ENCODE results near the gene CCDC88C. TPM values are rescaled to one million over a fixed set of nuclear protein-coding genes. Genes with fewer than 3 reads are reported as not detected.

The CCDC88C gene
- total and polyA plus RNA-seq, 11 donors, result 2.4 to 15.6 (median 4.8) TPM

DNA sequence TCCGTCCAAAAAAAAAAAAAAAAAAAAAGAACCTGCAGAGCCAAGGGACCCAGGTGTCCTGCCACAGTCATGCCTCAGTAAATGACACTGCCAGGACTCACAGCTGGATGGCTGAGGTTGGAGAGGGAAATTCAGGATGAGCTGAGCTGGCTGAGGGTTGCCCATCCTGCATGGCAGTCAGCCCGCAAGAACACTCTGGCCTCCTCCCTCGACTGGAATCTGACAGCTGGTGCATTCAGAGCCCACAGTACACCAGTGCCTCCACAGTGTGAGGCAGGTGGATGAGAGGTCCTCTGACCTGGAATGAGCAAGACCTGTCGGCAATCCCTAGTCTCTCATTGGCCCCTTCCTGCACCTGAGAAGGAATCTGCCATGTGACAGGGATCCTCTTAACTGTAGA, 98.7 kb downstream of the CCDC88C start:
- Histone ChIP-seq H3K4me1 (peaks cover 10 to 63% (median 41%) of the 10 kb centered on the region in 12 donors), H3K9me3 (no peaks in the 10 kb centered on the region), H3K27ac (peak overlapping the region in 1 of 12 donors; percentile 20), H3K27me3 (no peaks in the 10 kb centered on the region), H3K4me3 (no peak overlapping the region), H3K36me3 (peaks cover 0 to 43% (median 0%) of the 10 kb centered on the region in 9 donors)
- DNase-seq, result peak in 1 of 5 donors; percentile 18
- intact Hi-C loops (cut with DNase I), result no loop called here
- no peak for ATAC-seq
- TF ChIP-seq, protein P1, sequence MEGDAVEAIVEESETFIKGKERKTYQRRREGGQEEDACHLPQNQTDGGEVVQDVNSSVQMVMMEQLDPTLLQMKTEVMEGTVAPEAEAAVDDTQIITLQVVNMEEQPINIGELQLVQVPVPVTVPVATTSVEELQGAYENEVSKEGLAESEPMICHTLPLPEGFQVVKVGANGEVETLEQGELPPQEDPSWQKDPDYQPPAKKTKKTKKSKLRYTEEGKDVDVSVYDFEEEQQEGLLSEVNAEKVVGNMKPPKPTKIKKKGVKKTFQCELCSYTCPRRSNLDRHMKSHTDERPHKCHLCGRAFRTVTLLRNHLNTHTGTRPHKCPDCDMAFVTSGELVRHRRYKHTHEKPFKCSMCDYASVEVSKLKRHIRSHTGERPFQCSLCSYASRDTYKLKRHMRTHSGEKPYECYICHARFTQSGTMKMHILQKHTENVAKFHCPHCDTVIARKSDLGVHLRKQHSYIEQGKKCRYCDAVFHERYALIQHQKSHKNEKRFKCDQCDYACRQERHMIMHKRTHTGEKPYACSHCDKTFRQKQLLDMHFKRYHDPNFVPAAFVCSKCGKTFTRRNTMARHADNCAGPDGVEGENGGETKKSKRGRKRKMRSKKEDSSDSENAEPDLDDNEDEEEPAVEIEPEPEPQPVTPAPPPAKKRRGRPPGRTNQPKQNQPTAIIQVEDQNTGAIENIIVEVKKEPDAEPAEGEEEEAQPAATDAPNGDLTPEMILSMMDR (IDR thresholded peaks at IDR 0.05), result no peak
- TF ChIP-seq POLR2A (IDR thresholded peaks at IDR 0.05), result no peak
- WGBS, 4 donors, result 68 to 91% (median 71%) methylated on average over 3 to 4 of the region's 4 CpGs

DNA sequence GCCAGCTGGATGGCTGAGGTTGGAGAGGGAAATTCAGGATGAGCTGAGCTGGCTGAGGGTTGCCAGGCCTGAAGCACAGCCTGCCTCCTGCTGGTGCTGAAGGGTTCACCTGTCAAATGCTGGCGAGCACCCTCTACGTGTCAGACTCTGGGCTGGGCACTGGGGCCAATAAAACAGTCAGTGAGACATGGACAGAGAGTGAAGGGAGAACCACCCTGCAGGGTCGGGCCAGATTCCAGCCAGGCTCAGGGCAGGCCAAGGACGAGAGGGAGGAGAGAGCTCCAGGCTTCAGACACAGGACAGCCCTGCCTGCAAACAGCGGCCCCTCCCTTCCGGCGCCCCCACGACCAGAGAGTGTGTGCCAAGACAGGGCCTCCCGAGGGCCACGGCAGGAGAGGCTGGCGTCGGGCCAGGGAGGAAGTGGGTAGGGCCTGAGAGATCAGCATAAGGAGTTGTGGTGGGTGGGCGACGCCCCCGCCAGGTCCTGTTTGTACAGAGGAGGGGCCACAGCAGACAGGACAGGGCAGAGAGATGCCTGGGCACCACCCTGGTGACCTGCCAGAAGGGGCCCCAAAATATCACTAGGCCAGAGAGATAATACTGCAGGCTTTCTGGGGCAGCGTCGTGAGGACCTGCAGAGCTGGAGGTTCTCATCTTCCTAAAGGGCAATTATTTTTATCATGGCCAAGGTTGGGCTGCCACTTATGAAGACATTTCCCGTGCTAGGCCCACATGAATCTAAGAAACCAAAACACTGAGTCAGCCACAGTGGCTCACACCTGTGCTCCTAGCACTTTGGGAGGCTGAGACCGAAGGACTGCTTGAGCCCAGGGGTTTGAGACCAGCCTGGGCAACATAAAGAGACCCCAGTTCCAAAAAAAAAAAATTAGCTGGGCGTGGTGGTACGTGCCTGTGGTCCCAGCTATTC, 100.0 kb downstream of the CCDC88C start:
- peak; percentile 57 to 91 (median 88) for ATAC-seq
- peaks cover 0 to 55% (median 3%) of the 10 kb centered on the region in 9 donors for H3K36me3 ChIP-seq

DNA sequence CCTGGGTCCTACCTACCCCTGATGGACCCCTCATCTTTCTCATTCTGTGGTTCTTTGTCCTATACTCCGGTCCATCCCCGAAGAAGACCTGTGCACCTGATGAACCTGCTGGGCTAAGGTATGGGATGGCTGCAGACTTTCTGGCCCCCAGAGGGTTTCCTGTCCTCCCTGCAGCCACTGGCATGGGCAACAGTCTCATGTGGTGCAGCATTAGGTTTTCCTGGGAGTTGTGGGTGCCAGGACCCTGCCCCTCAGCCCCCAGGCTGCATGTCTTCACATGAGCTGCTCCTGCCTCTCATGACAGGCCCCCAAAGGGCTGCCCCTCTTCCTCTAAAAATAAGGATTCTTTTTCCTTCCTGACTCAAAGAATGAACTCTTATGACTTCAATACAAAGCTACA, 100.9 kb downstream of the CCDC88C start:
- 92 to 96% (median 94%) methylated on average over 2 of the region's 2 CpGs for WGBS, 4 donors
- H3K27me3 ChIP-seq, result no peaks in the 10 kb centered on the region
- peak overlapping the region in 8 of 12 donors; percentile 36 to 84 (median 68) for H3K27ac ChIP-seq
- TF ChIP-seq, protein P1 (IDR thresholded peaks at IDR 0.05), result no peak
- TF ChIP-seq POLR2A (IDR thresholded peaks at IDR 0.05), result no peak
- ATAC-seq (no peak), DNase-seq (no peak)
- no peak overlapping the region for H3K4me3 ChIP-seq
- intact Hi-C loops (cut with DNase I), result no loop called here
- H3K36me3 ChIP-seq, result peaks cover 0 to 58% (median 3%) of the 10 kb centered on the region in 9 donors
- H3K9me3 ChIP-seq, result no peaks in the 10 kb centered on the region
- peaks cover 10 to 44% (median 24%) of the 10 kb centered on the region in 12 donors for H3K4me1 ChIP-seq

More for the DNA sequence above, 100.0 kb downstream of the CCDC88C start:
- H3K27me3 ChIP-seq, result no peaks in the 10 kb centered on the region
- H3K27ac ChIP-seq, result peak overlapping the region in 11 of 12 donors; percentile 12 to 84 (median 59)
- intact Hi-C loops (cut with DNase I), result no loop called here
- peaks cover 10 to 50% (median 31%) of the 10 kb centered on the region in 12 donors for H3K4me1 ChIP-seq
- TF ChIP-seq POLR2A (IDR thresholded peaks at IDR 0.05), result no peak
- TF ChIP-seq, protein P1 (IDR thresholded peaks at IDR 0.05), result peak in 5 of 12 donors; percentile 10 to 36 (median 25)
- no peaks in the 10 kb centered on the region for H3K9me3 ChIP-seq
- WGBS, 4 donors, result 30 to 42% (median 37%) methylated on average over 19 to 21 of the region's 21 CpGs
- DNase-seq, result peak; percentile 79 to 94 (median 83)
- H3K4me3 ChIP-seq, result no peak overlapping the region

DNA sequence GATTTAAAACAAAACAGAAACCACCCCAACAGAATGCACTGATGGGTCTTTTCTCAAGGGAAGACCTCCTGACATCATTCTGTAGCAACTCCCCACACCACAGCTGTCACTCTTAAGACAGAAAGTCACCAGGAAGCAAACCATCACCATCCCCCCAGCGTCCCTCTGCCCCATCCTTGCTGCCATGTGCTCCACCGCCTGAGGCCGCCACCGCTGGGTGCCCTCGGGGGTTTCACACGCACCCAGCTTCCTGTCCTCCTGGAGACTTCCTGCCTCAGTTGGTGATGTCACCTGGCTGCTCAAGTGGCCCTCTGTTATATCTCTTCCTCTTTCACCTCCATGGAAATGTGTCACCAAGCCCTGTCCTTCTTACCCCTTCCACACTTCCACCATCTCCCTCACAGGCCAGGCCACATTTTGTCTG, 101.8 kb downstream of the CCDC88C start:
- no peak for TF ChIP-seq POLR2A (IDR thresholded peaks at IDR 0.05)
- TF ChIP-seq, protein P1 (IDR thresholded peaks at IDR 0.05), result no peak
- Histone ChIP-seq H3K36me3 (peaks cover 0 to 49% (median 3%) of the 10 kb centered on the region in 9 donors), H3K4me3 (no peak overlapping the region), H3K27me3 (no peaks in the 10 kb centered on the region), H3K4me1 (peaks cover 10 to 52% (median 24%) of the 10 kb centered on the region in 12 donors), H3K27ac (peak overlapping the region in 2 of 12 donors; percentile 78 to 84), H3K9me3 (no peaks in the 10 kb centered on the region)
- ATAC-seq, result no peak
- peak in 1 of 5 donors; percentile 27 for DNase-seq
- WGBS, 4 donors, result 58 to 76% (median 67%) methylated on average over 6 of the region's 6 CpGs
- intact Hi-C loops (cut with DNase I), result no loop called here
